CD4-positive, alpha-beta T cell treated with Interleukin-6 at 100 ng/mL for 8 hours (primary cell): ENCODE measurements around the gene ACO2.
A peak's percentile ranks its signal among the peaks of the same experiment; 100 is the strongest.
"Not testable (repeated sequence)": the region's sequence is repeated elsewhere in the genome, so short reads cannot be mapped to it uniquely, and the experiment has no call there.

Experiments
- DNase-seq: peaks from one replicate; pipeline ENCODE4 v3.0.0-alpha.2; 2020; ENCODE audit warnings: mixed read lengths, low spot score

Gene ACO2

DNA sequence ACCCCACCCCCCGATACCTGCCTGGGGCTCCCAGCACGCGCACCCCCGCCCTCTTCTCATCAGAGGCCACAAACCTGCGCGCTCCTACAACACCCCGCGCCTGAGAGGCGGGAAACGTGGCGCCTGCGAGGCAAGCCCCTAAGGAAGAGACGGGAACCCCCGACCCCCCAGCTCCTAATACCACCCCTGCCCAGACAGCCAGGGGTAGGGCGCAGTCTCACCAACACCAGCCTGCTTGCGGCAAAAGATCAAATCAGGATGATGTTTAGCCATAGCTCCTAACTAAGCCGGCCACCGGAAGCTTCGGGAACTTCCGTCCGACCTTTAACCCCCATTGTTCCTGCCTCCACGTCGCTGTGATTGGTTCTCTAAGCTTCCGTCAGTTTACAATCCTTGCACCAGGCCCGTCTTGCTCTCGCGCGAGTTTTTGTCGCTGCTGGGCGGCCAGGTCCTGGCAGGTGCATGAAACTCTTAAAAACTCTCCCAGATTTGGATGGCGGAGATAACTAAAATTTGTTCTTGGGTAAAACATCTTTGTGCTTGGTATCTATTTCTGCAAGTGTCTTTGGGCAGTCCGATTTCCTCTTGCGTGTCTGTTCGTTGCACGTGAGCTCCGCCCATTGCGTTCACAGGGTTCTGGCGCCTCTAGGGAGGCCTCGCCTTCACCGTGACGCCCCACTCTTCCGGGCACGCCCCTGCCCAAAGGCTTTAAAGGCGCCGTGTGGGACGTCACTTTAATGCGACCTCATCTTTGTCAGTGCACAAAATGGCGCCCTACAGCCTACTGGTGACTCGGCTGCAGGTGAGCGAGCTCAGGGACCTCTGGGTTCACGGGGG is at the start of gene ACO2, which contains the start of gene PHF5A:
Gene ACO2, plus strand, starts transcription at position 737 of the 837 bp plus-strand sequence. Its CDS starts 30 bp downstream, at position 767.
Gene PHF5A, minus strand, starts transcription at position 312 of the 837 bp plus-strand sequence. Its CDS starts 39 bp downstream, at position 273.
- DNase-seq: peak; percentile 95

DNA sequence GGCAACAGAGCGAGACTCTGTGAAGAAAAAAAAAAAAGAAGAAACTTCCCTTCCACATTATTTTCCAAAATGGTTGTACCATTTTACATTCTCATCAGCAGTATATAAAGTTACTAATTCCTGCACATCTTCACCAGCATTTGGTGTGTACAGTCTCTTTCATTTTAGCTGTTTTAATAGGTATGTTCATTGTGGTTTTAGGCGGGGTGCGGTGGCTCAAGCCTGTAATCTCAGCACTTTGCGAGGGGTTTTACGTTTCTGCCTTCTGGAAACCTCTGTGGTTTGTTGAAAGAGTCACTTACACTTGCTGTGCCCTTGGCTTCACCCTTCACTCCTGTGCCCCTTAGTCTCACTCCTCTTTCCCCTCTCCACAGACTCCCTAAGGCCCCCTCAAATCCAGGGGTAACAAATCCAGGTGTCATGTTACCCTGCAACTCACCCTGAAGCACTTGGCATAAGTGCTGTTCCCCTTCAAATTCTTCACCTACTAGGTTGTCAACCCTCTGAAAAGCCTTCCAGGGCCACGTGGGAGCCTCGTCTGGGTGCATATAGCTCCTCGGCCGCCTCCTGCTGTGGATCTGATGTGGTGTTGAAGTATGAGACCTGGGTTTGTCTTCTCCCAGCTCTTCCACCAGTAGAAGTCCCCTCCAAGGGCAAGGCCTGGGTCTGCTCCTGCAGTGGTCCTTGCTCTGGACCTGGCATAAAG is 43.1 kb upstream of the ACO2 start:
- DNase-seq: peak; percentile 16

DNA sequence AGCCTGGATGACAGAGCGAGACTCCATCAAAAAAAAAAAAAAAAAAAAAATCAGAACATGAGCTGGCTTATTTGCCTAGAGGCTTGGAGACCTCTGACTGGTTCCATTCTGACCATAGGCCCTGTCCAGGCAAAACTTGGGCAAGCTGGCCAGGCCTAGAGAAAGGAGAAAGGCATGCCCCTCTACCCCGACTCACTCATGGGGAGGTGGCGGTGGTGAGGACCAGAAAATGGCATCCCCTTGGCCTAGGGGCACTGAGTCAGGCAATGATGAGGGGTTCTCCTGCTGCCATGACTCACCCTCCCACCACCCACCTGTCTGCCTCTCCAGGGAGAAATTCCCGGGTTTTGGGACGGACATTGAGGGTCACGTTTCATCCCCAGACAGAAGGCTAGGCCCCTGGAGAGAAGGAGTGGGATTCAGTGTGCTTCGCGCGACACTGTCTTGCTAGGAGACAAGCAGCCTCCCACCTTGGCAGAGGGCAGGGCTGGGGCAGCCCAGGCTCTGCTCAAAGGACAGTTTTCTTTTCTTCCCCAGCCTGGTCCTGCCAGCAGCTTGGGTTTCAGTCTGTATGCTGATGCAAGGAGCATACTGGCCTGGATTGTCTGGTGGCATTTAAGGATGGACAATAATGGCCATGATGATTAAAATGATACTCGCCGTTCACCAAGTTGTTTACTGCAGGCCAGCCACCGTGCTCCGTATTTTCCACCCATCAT is 39.5 kb upstream of the ACO2 start:
- DNase-seq: no peak

DNA sequence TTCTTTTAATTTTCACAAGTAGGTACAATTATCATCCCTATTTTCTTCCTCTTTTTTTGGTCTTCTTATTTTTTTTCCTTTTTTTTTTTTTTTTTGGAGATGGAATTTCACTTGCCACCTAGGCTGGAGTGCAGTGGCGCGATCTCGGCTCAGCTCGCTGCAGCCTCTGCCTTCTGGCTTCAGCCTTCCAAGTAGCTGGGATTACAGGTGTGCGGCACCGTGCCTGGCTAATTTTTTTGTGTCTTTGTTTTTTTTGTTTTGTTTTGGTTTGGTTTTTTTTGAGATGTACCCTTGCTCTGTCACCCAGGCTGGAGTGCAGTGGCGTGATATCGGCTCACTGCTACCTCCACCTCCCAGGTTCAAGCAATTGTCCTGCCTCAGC is 39.0 kb upstream of the ACO2 start:
- no peak for DNase-seq

DNA sequence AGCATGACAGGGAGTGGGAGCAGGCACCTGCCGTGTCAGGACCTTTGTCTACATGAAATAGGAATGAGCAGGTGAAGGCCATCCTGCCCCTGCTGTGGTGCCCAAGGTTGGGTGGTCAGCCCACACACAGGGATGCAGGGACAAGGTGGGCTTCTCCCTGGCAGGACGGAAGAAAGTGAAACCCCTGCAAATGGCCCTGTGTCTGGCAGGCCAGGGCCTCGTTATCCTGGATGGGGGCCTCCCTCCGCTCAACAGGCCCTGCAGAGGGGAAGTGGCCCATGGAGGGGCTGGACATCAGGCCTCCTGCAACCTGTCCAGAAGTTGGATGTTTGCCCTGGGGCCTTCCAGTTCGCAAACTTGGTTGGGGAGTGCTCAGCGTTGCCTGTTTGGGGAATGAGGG is 37.3 kb upstream of the ACO2 start:
- no peak for DNase-seq

DNA sequence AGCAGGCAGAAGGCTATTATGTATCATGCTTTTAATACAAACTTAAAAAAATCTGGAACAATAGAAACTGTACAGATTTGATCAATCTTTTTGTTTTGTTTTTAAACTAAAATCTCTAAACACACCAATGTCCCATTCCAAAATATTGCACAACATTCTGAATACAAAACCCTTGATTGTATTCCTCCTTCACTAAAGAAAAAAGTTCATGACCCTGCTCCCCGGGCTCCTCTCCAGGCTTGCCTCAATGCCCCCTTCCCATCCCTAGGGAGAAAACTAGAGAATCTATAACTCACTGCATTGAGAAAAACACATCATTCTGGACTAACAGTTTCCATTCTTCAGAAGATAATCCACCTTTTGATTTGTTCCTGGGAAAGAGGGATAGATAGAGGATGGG is 35.4 kb upstream of the ACO2 start:
- not testable (repeated sequence) for DNase-seq

DNA sequence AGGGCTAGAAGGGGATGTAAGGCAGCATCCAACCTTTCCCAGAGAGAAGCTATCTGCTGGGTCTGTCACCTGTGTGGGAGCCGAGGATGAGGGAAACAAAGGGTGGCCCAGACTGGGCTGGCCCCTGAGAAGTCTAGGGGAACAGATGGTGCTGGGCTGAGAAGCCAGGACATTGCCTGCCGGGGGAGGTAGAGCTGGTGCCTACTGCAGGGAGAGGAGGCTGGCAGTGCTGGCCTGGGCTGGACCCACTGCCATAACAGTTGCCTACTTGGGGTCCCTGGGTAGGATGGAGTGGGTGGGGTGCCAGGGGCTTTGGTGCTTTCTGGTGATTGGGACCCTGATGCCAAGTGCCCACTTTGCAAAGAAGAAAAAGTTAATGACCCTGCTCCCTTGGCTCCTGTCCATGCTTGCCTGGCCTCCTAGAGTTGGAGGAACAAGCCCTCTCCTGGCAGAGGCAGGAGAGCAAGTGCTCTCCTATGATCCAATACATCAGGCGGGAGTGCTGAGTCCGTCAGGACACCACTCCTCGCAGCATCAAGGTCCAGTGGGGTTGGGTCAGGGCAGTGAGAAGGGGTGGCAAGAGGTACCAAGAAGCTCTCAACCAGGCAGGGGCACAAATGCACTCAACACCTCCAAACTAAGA is 34.4 kb upstream of the ACO2 start:
- DNase-seq: not testable (repeated sequence)

DNA sequence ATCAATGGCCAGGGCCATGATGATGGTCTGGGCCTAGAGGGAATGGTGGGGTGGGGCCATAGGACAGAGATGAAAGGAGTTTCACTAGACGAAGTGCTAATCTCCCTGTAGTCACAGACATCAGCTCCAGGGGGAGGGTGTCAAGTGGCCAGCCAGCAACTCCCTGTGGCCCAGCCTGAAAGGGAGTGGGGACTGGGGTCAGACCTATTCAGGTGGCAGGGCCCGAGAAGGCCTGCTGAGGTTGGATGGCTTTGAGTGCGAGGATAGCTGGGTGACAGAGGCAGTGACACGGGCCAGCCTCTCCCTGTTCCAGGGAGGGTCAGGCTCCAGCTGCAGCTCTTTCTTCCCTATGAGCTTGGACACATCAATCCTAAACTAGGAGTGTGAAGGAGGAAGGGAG is 33.4 kb upstream of the ACO2 start:
- DNase-seq: no peak

DNA sequence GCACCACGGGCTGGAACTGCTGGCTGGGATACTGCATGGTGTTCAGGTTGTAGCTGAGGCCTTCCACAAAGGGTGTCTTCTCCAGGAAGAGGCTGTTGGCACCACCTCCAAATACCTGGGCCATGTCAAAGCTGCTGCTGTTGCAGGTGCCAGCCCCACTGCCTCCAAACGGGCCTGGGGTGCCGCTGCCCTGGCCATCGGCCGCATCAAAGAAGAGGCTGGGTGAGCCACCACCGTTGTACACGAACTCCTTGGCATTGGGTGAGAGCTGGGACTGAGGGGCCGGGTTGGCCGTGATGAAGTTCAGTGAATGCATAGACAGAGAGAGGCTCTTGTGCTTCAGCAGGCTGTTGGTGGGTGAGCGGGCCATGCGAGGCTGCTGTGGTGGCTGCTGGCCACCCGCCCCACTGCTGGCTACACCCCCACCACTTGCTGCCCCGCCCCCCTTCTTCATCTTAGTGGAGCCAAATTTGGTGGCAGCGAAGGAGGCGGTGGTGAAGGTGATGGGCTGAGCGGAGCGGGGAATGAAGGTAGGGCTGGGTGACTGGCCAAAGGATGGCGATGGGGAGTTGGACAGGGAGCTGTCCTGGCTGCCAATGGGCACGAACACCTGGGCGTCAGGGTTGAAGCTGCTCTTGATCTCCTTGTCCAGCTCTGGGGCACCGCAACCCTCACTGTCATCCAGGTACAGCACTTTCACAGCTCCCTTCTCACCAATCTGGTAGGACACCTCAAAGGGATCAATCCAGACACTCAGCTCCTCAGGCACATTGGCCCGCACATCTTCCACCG is 32.4 kb upstream of the ACO2 start:
- DNase-seq: no peak

DNA sequence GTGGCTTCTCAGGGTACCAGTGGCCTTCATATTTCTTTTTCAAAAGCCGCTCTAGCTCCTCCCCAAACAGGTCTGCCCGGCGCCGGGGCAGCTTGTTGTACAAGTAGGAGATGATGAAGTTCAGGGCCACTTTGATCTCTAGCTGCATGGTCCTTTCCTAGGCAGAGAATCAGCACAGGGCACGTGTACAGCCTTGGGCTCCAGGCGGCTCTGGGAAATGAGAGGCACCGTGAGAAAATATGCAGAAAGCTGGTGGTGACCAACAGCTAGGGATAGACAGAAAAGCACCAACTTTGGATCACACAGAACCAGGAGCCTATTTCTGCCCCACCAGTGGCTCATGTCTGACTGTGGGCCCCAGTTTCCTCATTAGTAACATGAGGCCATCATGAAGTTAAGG is 31.7 kb upstream of the ACO2 start:
- DNase-seq: no peak

DNA sequence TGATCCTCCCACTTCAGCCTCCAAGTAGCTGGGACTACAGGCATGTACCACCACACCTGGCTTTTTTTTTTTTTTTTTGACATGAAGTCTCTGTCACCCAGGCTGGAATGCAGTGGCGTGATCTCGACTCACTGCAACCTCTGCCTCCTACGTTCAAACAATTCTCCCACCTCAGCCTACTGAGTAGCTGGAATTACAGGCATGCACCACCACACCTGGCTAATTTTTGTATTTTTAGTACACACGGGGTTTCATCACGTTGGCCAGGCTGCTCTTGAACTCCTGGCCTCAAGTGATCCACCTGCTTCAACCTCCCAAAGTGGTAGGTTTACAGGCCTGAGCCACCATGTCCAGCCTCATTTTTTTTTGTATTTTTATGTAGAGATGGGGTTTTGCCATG is 28.4 kb upstream of the ACO2 start:
- DNase-seq: not testable (repeated sequence)

DNA sequence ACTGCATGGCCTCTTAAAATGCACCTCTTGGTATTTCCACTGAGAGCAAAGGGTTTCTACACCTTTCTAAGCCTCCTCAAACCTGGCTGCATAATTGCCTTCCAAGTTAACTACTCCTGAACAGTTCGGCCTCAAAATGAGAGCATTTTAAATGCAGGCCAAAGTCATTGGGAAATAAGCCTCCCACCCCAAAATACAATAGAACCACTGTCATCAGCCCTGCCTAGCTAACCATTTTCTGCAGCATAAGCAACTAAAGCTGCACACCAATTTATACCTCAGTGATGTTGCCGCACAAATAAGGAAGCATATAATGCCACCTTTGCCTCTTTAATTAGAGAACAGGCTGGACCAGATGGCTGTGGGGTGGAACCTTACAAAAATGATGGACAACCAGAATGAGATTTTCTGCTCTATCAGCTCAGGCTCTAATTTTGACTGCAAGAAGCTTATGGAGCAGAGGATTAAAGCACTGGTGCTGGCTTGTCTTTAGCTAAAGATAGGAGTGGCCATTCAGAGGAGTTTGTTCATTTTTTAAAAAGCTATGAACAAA is 26.6 kb upstream of the ACO2 start:
- no peak for DNase-seq

DNA sequence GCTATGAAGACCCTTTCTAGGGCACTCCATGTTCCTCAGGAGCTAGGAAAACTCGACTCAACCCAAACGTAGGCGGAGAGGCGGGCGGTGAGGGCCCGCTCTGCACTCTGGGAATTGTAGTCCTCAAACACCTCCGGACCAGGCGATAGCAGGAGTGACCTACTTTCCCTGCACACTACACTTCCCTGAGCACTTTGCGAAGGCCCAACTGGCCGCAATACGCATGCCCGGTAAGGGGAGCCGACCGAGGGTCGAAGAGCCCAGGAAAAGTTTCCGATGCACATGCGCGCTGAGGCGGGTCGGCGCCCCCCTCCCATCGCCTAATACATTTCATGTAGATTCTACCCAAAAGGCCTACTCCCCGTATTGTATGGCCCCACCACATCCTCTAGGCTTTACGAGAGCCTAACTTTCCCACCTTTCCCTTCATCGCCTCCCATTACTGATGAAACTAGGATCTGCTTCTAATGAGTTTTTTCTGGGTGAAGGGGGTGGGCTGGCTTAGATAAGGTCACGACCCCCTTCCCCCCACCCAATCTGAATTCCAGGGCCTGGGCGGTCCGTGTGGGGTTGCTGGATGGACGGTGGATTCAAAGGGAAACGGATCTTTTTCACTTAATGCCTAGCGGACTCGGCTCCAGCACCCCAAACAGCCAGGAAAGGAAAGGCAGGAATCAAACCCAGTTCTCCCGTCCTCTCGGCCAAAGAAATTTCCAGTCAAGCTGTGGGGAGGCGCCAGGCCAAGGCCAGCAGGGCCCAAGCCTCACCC is 24.4 kb upstream of the ACO2 start:
- peak; percentile 90 for DNase-seq

DNA sequence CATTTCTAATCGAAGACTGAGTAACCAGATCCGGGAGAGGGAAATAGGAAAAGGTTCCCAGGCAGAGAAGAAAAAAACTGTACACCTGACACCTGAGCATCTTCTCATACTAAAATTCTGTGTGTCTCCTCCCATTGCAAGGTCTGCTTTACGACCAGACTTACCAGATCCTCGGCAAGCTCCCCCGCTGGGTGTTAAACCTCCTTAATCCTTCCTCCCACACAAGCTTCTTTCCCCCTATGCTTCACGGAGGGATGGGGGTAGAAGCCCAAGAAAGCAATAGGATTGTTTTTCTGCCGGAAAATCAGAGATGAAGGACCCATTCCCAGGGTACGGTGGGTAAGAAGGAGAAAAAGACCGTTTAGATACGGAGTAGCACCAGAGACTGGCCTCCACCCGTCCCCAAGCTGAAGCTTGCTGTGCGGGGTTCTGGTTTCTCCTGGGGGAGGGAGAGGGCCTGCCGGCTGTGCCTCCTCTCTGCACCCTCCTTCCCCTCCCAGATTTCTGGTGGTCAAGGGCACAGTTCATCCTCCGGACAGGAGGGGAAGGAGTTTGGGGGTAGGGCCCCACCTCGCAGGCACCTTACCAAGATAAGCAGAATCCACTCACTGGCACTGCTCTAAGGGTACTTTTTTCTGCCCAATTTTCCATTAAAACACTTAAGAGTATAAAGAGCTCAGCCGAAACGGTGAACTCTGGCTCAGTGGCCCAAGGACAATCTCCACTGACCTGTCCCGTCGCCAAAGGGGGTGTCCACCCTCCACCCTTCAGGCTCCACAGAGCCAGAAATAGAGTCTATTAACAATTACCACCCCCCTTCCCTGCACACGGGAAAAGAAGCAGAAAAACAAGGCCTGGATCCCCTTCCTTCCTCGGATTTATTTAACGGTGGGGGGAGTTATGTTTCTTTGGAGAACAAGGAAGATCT is 23.5 kb upstream of the ACO2 start:
- DNase-seq: peak; percentile 14

DNA sequence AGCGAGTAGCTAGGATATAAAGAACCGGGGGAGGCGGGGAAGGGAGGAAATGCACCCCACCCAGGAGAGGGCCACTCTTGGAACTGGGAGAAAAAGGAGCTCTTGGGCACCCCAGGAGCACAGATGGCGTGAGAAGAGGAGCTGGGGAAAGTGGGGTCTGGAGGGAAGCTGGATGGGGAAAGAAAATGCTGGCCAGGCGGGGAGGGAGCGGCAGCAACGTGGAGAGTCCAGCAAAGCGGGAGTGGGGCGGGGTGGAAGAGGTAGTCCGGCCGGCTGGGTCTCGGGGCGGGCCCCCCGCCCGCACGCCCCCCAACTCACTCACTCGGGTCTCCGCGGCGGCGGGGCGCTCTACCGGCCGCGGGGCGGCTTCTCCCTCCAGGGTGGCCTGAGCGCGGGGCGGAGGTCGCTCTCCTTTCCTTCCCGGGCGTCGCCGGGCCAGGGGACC is 22.8 kb upstream of the ACO2 start:
- no peak for DNase-seq

DNA sequence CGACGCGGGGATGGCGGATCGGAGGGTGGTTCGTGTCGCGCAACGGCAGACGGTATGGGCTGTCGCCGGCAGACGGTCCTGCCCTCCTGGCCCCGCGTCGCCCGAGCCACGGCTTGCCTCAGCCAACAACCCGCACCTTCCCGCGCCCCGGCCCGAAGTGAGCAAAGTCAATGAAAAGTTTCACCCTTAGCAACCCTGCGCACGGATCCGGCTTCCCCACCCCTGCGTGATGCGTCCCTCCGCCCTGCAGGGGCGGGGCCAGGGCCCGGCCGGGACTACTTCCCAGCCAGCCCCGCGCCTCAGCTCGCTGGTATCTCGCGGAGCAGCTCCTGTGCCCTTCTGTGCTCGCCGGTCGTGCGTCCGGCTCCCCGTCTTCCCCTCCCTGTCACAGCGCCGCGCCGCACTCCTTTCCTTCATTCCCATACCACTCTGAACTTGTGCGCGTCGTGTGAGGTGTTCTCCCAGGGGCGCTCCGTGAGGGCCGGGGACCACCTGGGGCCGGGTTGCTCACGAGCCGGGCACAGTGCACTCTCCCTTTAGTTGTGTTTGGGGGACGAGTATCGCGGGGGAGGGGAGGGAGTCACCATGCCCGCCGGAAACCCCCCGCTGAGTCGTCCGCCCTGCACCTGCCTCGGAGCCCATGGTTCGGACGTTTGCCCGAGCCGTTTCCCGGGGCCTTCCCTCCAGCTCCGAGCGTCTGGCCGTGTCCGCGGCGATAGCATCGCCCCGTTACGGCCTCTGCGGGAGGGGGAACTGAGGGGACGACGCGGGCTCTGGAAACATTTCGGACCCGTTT is 22.1 kb upstream of the ACO2 start, which contains the start of gene TOB2:
Gene TOB2, minus strand, starts transcription at position 163 of the 796 bp plus-strand sequence. CDS start 9,456 bp downstream, outside the sequence.
- peak; percentile 92 for DNase-seq

DNA sequence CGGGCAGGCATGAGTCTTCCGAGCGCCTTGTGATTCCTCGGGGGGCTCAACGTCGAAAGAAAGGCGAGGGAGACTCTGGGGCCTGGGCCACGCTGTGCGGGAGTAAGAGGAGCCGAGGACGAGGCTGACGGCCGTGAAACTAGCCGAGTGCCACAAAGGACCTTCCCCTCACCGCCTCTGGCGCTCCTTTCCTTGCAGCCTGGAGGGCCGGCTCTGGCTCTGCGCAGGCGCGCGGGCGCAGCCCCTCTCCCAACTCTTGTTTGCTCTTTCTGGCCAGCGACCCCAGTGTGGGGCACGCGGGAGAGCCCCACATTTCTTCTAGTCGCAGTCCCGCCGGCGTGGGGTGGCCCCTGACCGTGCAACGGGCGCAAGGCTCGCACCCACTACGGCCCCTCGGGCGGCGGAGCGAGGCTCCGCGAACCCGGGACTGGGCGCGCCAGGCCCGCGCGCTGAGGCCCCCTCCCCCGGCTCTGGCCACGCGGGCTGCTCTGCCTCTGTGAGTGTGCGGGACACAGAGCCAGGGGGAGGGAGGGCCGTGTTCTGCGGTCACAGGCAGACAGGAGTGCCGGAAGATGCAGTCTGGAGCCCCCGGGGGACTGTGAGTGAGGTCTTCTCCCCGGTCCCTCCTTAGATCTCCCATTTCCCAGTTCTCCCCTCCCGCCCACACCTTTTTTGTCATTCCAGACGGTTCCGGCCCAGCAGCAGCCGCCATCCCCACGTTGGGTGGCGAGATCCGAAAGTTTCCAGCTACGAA is 21.3 kb upstream of the ACO2 start:
- peak; percentile 54 for DNase-seq
